ENCODE results near the gene SYT9.

SYT9 gene

GRCh38 chr11:7303146-7303545, 51.4 kb downstream of the SYT9 start:
- DNase-seq (ENCODE audit: low read depth), result no peak
- TF ChIP-seq CTCF (conservative IDR thresholded peaks at IDR 0.05; ENCODE audit: control insufficient read depth, insufficient read depth, low read depth, low read length), result no peak
- H3K4me3 ChIP-seq (ENCODE audit: control insufficient read depth, low read depth, low read length), result no peak overlapping the region

- DNase-seq (ENCODE audit: low read depth), result no peak
- no peak overlapping the region for H3K4me3 ChIP-seq (ENCODE audit: control insufficient read depth, low read depth, low read length)
- TF ChIP-seq CTCF (conservative IDR thresholded peaks at IDR 0.05; ENCODE audit: control insufficient read depth, insufficient read depth, low read depth, low read length), result no peak
Measured at GRCh38 chr11:7306900-7307299, 55.2 kb downstream of the SYT9 start.

GRCh38 chr11:7307836-7308235, 56.1 kb downstream of the SYT9 start:
- no peak for TF ChIP-seq CTCF (conservative IDR thresholded peaks at IDR 0.05; ENCODE audit: control insufficient read depth, insufficient read depth, low read depth, low read length)
- no peak for DNase-seq (ENCODE audit: low read depth)
- H3K4me3 ChIP-seq (ENCODE audit: control insufficient read depth, low read depth, low read length), result no peak overlapping the region

GRCh38 chr11:7311903-7312302, 60.2 kb downstream of the SYT9 start:
- H3K4me3 ChIP-seq (ENCODE audit: control insufficient read depth, low read depth, low read length), result no peak overlapping the region
- no peak for TF ChIP-seq CTCF (conservative IDR thresholded peaks at IDR 0.05; ENCODE audit: control insufficient read depth, insufficient read depth, low read depth, low read length)
- DNase-seq (ENCODE audit: low read depth), result no peak

- H3K4me3 ChIP-seq (ENCODE audit: control insufficient read depth, low read depth, low read length), result no peak overlapping the region
- TF ChIP-seq CTCF (conservative IDR thresholded peaks at IDR 0.05; ENCODE audit: control insufficient read depth, insufficient read depth, low read depth, low read length), result no peak
- no peak for DNase-seq (ENCODE audit: low read depth)
Measured at GRCh38 chr11:7314811-7315604, 63.3 kb downstream of the SYT9 start.

- no peak for TF ChIP-seq CTCF (conservative IDR thresholded peaks at IDR 0.05; ENCODE audit: control insufficient read depth, insufficient read depth, low read depth, low read length)
- H3K4me3 ChIP-seq (ENCODE audit: control insufficient read depth, low read depth, low read length), result no peak overlapping the region
- DNase-seq (ENCODE audit: low read depth), result no peak
Measured at GRCh38 chr11:7319501-7319900, 67.8 kb downstream of the SYT9 start.

All from fibroblast of mammary gland (primary cell).